DND-41 (cell line): Measurements from ENCODE around the gene LCN1.

ENCODE experiments used
- EZH2 ChIP-seq: IDR thresholded peaks from 3 replicates; pipeline ENCODE4 v1.6.1; 2012; ENCODE audit warnings: borderline replicate concordance, low read depth, mild to moderate bottlenecking, moderate library complexity, low read length, inconsistent platforms; ENCODE audit not compliant: severe bottlenecking
- TF ChIP-seq, protein P1 (sequence below): IDR thresholded peaks from 2 replicates; pipeline ENCODE4 v1.5.1; 2012; ENCODE audit warnings: borderline replicate concordance, low read length, moderate library complexity, mild to moderate bottlenecking; ENCODE audit not compliant: poor library complexity, severe bottlenecking; ENCODE audit errors: extremely low read depth

GRCh38 chr9:135552021-135552697, 30.9 kb downstream of the LCN1 start:
- TF ChIP-seq, protein P1, sequence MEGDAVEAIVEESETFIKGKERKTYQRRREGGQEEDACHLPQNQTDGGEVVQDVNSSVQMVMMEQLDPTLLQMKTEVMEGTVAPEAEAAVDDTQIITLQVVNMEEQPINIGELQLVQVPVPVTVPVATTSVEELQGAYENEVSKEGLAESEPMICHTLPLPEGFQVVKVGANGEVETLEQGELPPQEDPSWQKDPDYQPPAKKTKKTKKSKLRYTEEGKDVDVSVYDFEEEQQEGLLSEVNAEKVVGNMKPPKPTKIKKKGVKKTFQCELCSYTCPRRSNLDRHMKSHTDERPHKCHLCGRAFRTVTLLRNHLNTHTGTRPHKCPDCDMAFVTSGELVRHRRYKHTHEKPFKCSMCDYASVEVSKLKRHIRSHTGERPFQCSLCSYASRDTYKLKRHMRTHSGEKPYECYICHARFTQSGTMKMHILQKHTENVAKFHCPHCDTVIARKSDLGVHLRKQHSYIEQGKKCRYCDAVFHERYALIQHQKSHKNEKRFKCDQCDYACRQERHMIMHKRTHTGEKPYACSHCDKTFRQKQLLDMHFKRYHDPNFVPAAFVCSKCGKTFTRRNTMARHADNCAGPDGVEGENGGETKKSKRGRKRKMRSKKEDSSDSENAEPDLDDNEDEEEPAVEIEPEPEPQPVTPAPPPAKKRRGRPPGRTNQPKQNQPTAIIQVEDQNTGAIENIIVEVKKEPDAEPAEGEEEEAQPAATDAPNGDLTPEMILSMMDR = no peak
- no peak for TF ChIP-seq EZH2
